ENCODE measurements around the gene PTX4.

- TF ChIP-seq CTCF (IDR thresholded peaks at IDR 0.05 in 2 of 3, conservative IDR thresholded peaks at IDR 0.05 in 1 of 3; ENCODE audit: insufficient read depth in 2 of 3, low read depth in 1 of 3, low read length in 3 of 3): no peak
- no peak for TF ChIP-seq MXI1 (IDR thresholded peaks at IDR 0.05; ENCODE audit: low read depth, low read length)
- no peak for TF ChIP-seq ZBTB1 (CRISPR knock-in tag; IDR thresholded peaks at IDR 0.05; ENCODE audit: borderline replicate concordance, low read depth)
- TF ChIP-seq FOXA1 (IDR thresholded peaks at IDR 0.05; ENCODE audit: borderline replicate concordance): no peak
- no peak for TF ChIP-seq HLTF (IDR thresholded peaks at IDR 0.05)
- no peak for TF ChIP-seq THRAP3 (IDR thresholded peaks at IDR 0.05; ENCODE audit: borderline replicate concordance)
- no peak for TF ChIP-seq EZH2 (IDR thresholded peaks at IDR 0.05; ENCODE audit: borderline replicate concordance, low read depth, low read length)
- no peak for TF ChIP-seq MYC (IDR thresholded peaks at IDR 0.05; ENCODE audit: low read depth, low read length)
- no peak for TF ChIP-seq MYC (CRISPR knock-in tag; IDR thresholded peaks at IDR 0.05; ENCODE audit: borderline replicate concordance, low read depth)
- TF ChIP-seq TEAD1 (CRISPR knock-in tag; IDR thresholded peaks at IDR 0.05): no peak
- no peak for TF ChIP-seq ZKSCAN1 (IDR thresholded peaks at IDR 0.05; ENCODE audit: low read depth, low read length)
- no peak for TF ChIP-seq ZBTB40 (IDR thresholded peaks at IDR 0.05)
- no peak for TF ChIP-seq ZBTB40 (CRISPR knock-in tag; IDR thresholded peaks at IDR 0.05)
- no peak for TF ChIP-seq HDAC1 (IDR thresholded peaks at IDR 0.05)
- TF ChIP-seq MYBL2 (IDR thresholded peaks at IDR 0.05; ENCODE audit: low read depth): no peak
- no peak for TF ChIP-seq MYBL2 (CRISPR knock-in tag; IDR thresholded peaks at IDR 0.05; ENCODE audit: borderline replicate concordance)
Observed at GRCh38 chr16:1451702-1452392, 36.9 kb downstream of the PTX4 start.
